ENCODE results near the gene CHTOP.

DNA sequence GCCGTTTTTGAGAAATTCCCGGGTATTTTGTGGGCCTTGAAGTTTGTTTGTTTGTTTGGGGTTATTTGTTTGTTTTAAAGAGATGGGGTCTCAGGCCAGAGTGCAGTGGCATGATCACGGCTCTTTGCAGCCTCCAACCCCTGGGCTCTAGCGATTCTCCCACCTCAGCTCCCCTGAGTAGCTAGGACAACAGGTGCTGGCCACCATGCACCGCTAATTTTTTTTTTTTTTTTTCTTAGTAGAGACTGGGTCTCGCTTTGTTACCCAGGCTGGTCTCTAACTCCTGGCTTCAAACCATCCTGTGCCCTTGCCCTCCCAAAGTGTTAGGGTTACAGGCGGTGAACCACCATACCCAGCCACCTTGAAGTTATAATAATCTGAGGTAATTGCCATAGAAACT is 2.0 kb downstream of the CHTOP start:
- TF ChIP-seq, protein P1, sequence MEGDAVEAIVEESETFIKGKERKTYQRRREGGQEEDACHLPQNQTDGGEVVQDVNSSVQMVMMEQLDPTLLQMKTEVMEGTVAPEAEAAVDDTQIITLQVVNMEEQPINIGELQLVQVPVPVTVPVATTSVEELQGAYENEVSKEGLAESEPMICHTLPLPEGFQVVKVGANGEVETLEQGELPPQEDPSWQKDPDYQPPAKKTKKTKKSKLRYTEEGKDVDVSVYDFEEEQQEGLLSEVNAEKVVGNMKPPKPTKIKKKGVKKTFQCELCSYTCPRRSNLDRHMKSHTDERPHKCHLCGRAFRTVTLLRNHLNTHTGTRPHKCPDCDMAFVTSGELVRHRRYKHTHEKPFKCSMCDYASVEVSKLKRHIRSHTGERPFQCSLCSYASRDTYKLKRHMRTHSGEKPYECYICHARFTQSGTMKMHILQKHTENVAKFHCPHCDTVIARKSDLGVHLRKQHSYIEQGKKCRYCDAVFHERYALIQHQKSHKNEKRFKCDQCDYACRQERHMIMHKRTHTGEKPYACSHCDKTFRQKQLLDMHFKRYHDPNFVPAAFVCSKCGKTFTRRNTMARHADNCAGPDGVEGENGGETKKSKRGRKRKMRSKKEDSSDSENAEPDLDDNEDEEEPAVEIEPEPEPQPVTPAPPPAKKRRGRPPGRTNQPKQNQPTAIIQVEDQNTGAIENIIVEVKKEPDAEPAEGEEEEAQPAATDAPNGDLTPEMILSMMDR (IDR thresholded peaks at IDR 0.05), result no peak
- TF ChIP-seq POLR2A (IDR thresholded peaks at IDR 0.05), result no peak
- TF ChIP-seq POLR2AphosphoS5 (IDR thresholded peaks at IDR 0.05; ENCODE audit: insufficient read depth in 1 of 2, low read depth in 1 of 2), result no peak
